OCI-LY7 (cell line): ENCODE results near the gene RAB6A. TPM values are rescaled to one million over a fixed set of nuclear protein-coding genes. Genes with fewer than 3 reads are reported as not detected.

Experiments used
- BruUV-seq: library from RNA; stranded (reverse); fragments of 400-500 nt; replicated peaks from 2 replicates; lab custom pipeline; 2021; lab: Mats Ljungman, UMichigan
- CTCF ChIA-PET: fragments of 300-600 bp; sonication (Branson Sonifier 250); formaldehyde crosslinking; loops from one replicate; lab custom pipeline; 2022; ENCODE audit warnings: antibody characterized with exemption; ENCODE audit not compliant: unreplicated experiment; lab: Charles Lee
- POLR2A ChIA-PET: fragments of 300-600 bp; sonication (Branson Sonifier 250); formaldehyde crosslinking; loops from one replicate; lab custom pipeline; 2022; ENCODE audit warnings: antibody characterized with exemption; lab: Charles Lee
- DNase-seq: peaks from one replicate; pipeline ENCODE4 v3.0.0-alpha.2; 2015; ENCODE audit warnings: low spot score
- H2AFZ ChIP-seq: fragments of 200-600 bp; sonication (generic), shearing (Covaris generic); 2 replicates; pipeline ENCODE4 v1.6.1; 2014; ENCODE audit warnings: mild to moderate bottlenecking, antibody characterized with exemption, low read length, moderate library complexity
- H3K27ac ChIP-seq: fragments of 200-600 bp; sonication (generic); 2 replicates; pipeline ENCODE4 v1.5.1; 2014; ENCODE audit warnings: mixed run types, low read depth, mild to moderate bottlenecking, moderate library complexity, low read length, inconsistent platforms; ENCODE audit not compliant: poor library complexity, severe bottlenecking
- H3K36me3 ChIP-seq: fragments of 200-600 bp; sonication (generic); 2 replicates; pipeline ENCODE4 v1.6.1; 2014; ENCODE audit warnings: mild to moderate bottlenecking, antibody characterized with exemption, low read length, moderate library complexity, mixed read lengths; ENCODE audit not compliant: insufficient read depth
- H3K4me1 ChIP-seq: fragments of 200-600 bp; sonication (generic); 2 replicates; pipeline ENCODE4 v1.5.1; 2014; ENCODE audit warnings: mild to moderate bottlenecking, low read length; ENCODE audit not compliant: insufficient read depth, poor library complexity, severe bottlenecking
- H3K4me2 ChIP-seq: fragments of 200-600 bp; sonication (generic); 2 replicates; pipeline ENCODE4 v1.6.1; 2014; ENCODE audit warnings: mild to moderate bottlenecking, low read length
- H3K4me3 ChIP-seq: fragments of 200-600 bp; sonication (generic); 2 replicates; pipeline ENCODE4 v1.5.1; 2014; ENCODE audit warnings: mild to moderate bottlenecking, low read depth, low read length; ENCODE audit not compliant: poor library complexity, severe bottlenecking
- H3K79me2 ChIP-seq: fragments of 200-600 bp; sonication (generic); 2 replicates; pipeline ENCODE4 v1.6.1; 2016; ENCODE audit warnings: low read depth, mild to moderate bottlenecking, low read length, moderate library complexity, mixed read lengths; ENCODE audit not compliant: insufficient read depth
- H3K9me2 ChIP-seq: fragments of 200-600 bp; sonication (generic); 2 replicates; pipeline ENCODE4 v1.6.1; 2016; ENCODE audit warnings: mild to moderate bottlenecking, low read length, mixed read lengths; ENCODE audit not compliant: insufficient read depth
- H3K9me3 ChIP-seq: fragments of 200-600 bp; sonication (generic); 2 replicates; pipeline ENCODE4 v1.6.1; 2014; ENCODE audit warnings: mild to moderate bottlenecking, mixed run types, low read length, mixed read lengths
- H4K20me1 ChIP-seq: fragments of 200-600 bp; sonication (generic); 2 replicates; pipeline ENCODE4 v1.6.1; 2014; ENCODE audit warnings: mild to moderate bottlenecking, antibody characterized with exemption, low read length, moderate library complexity, mixed read lengths; ENCODE audit not compliant: insufficient read depth
- CTCF ChIP-seq: fragments of 200-600 bp; sonication (generic); conservative IDR thresholded peaks from 2 replicates; pipeline ENCODE4 v1.5.1; 2014; ENCODE audit warnings: mild to moderate bottlenecking, antibody characterized with exemption, low read length, moderate library complexity, mixed read lengths
- EZH2phosphoT487 ChIP-seq: fragments of 200-600 bp; sonication (generic); IDR thresholded peaks from 2 replicates; pipeline ENCODE4 v1.6.1; 2018; ENCODE audit warnings: low read depth, borderline replicate concordance, mild to moderate bottlenecking, mixed run types, antibody characterized with exemption, low read length, moderate library complexity, mixed read lengths
- intact Hi-C: fragments of 100-400 bp; cut with micrococcal nuclease; formaldehyde crosslinking; loops from one replicate; pipeline ENCODE4 v1.10.0; 2022; ENCODE audit not compliant: unreplicated experiment
- total RNA-seq, 2 experiments: library from RNA; depleted of rRNA in 1 of 2; stranded (reverse); fragments of >200 nt in 1 of 2; shearing (Covaris generic) in 1 of 2; gene quantifications; 2 replicates each; pipeline ENCODE4 v1.2.3, GENCODE V29; 2014 to 2022

RAB6A gene
- total RNA-seq, 2 experiments from 2014 or later, result 46.5 to 72.9 TPM

GRCh38 chr11:73729594-73730206 lies 31.2 kb downstream of the RAB6A start:
- intact Hi-C loops, result no loop called here
- Histone ChIP-seq H3K9me3 (no peaks in the 10 kb centered on the region), H3K36me3 (peaks cover 10% of the 10 kb centered on the region; the same call in 1 of the 2 replicates), H3K4me2 (no peak overlapping the region), H2AFZ (no peak overlapping the region), H3K4me1 (no peaks in the 10 kb centered on the region), H3K9me2 (no peaks in the 10 kb centered on the region), H4K20me1 (no peaks in the 10 kb centered on the region), H3K4me3 (no peak overlapping the region), H3K27ac (no peak overlapping the region), H3K79me2 (peaks cover 20% of the 10 kb centered on the region; the same call in 1 of the 2 replicates)
- peak; percentile 9 for DNase-seq
- POLR2A ChIA-PET, result interaction anchor here (0.9 kb wide), 1 partner anchor 29 kb away, joined by 3 read pairs; no protein-coding TSS in a partner anchor
- CTCF ChIA-PET, result no interaction called here
- no TSS peak for BruUV-seq
- TF ChIP-seq CTCF, result peak; percentile 67
- no peak for TF ChIP-seq EZH2phosphoT487

- POLR2A ChIA-PET, result interaction anchor here (0.6 to 1.0 kb wide), 2 partner anchors 10 to 299 kb away, joined by 3 to 4 read pairs; no protein-coding TSS in a partner anchor
- Histone ChIP-seq H3K79me2 (peaks cover 9% of the 10 kb centered on the region; the same call in 1 of the 2 replicates), H3K36me3 (peaks cover 15% of the 10 kb centered on the region), H3K4me1 (no peaks in the 10 kb centered on the region), H3K27ac (no peak overlapping the region), H3K9me2 (no peaks in the 10 kb centered on the region), H3K4me3 (no peak overlapping the region), H3K4me2 (no peak overlapping the region), H4K20me1 (no peaks in the 10 kb centered on the region), H2AFZ (no peak overlapping the region), H3K9me3 (no peaks in the 10 kb centered on the region)
- BruUV-seq, result TSS peak; percentile 54
- no peak for DNase-seq
- no peak for TF ChIP-seq CTCF
- no peak for TF ChIP-seq EZH2phosphoT487
- intact Hi-C loops, result no loop called here
- CTCF ChIA-PET, result no interaction called here
Observed at GRCh38 chr11:73728000-73728399, 32.9 kb downstream of the RAB6A start.

GRCh38 chr11:73726825-73727224 lies 34.0 kb downstream of the RAB6A start:
- BruUV-seq, result no TSS peak
- H3K9me2 ChIP-seq, result no peaks in the 10 kb centered on the region
- TF ChIP-seq EZH2phosphoT487 (no peak), CTCF (no peak)
- ChIA-PET CTCF (no interaction called here), POLR2A (interaction anchor here (0.7 to 1.0 kb wide), 3 partner anchors 9 to 320 kb away, joined by 3 to 4 read pairs (median 3); no protein-coding TSS in a partner anchor)
- H3K79me2 ChIP-seq, result peaks cover 9% of the 10 kb centered on the region; the same call in 1 of the 2 replicates
- H2AFZ ChIP-seq, result no peak overlapping the region
- H3K9me3 ChIP-seq, result no peaks in the 10 kb centered on the region
- DNase-seq, result no peak
- H3K36me3 ChIP-seq, result peaks cover 19% of the 10 kb centered on the region
- H3K4me2 ChIP-seq, result no peak overlapping the region
- no peak overlapping the region for H3K4me3 ChIP-seq
- no peaks in the 10 kb centered on the region for H4K20me1 ChIP-seq
- intact Hi-C loops, result no loop called here
- H3K27ac ChIP-seq, result no peak overlapping the region
- no peaks in the 10 kb centered on the region for H3K4me1 ChIP-seq
